ENCODE measurements around the gene BRD7. TPM values are rescaled to one million over a fixed set of nuclear protein-coding genes. Genes with fewer than 3 reads are reported as not detected.

BRD7 gene
- total and polyA plus RNA-seq, 2 of the 4 experiments (the other 2 are of a cell fraction), result 24.8 to 29.9 TPM

GRCh38 chr16:50296807-50297206, 72.0 kb downstream of the BRD7 start (continued):
- no peak for TF ChIP-seq RCOR1 (IDR thresholded peaks at IDR 0.05; ENCODE audit: insufficient replicate concordance, low read length)
- TF ChIP-seq BHLHE40 (IDR thresholded peaks at IDR 0.05; ENCODE audit: low read depth, low read length), result no peak
- TF ChIP-seq CEBPB (IDR thresholded peaks at IDR 0.05; ENCODE audit: low read depth, low read length), result no peak
- TF ChIP-seq MAFK (IDR thresholded peaks at IDR 0.05; ENCODE audit: low read depth, low read length), result no peak

GRCh38 chr16:50295541-50296132, 73.2 kb downstream of the BRD7 start:
- H4K91ac ChIP-seq (ENCODE audit: insufficient read depth, low read depth, low read length), result no peak overlapping the region

More at GRCh38 chr16:50295541-50296132, 73.2 kb downstream of the BRD7 start:
- no peak overlapping the region for H2AK5ac ChIP-seq (ENCODE audit: low read depth, low read length)
- dilution Hi-C loops (cut with HindIII; ENCODE audit: low sequenced_read_pairs, unreplicated experiment) (no loop called here), intact Hi-C loops (cut with micrococcal nuclease) (no loop called here), in situ Hi-C loops (cut with MboI; ENCODE audit: low sequenced_read_pairs) (no loop called here)
- ATAC-seq (ENCODE audit: low read depth) (no peak), DNase-seq (no peak)
- no peak overlapping the region for H3K23ac ChIP-seq (ENCODE audit: low read depth, low read length)
- no peaks in the 10 kb centered on the region for H3K9me3 ChIP-seq (ENCODE audit: control insufficient read depth, insufficient read depth, low read length)
- H3K9ac ChIP-seq (ENCODE audit: low read depth, low read length), result no peak overlapping the region
- H3K4me2 ChIP-seq (ENCODE audit: low read depth, low read length), result no peak overlapping the region
- POLR2A ChIA-PET (ENCODE audit: unreplicated experiment), result no interaction called here
- peaks cover 7% of the 10 kb centered on the region; the same call in 1 of the 2 replicates for H3K36me3 ChIP-seq (ENCODE audit: control insufficient read depth, insufficient read depth, low read length)
- no peaks in the 10 kb centered on the region for H4K20me1 ChIP-seq (ENCODE audit: insufficient read depth, low read length)
- no peak overlapping the region for H2BK5ac ChIP-seq (ENCODE audit: low read depth, low read length, poor library complexity, severe bottlenecking)
- no peak overlapping the region for H2BK15ac ChIP-seq (ENCODE audit: low read depth, low read length)
- no peak overlapping the region for H3K56ac ChIP-seq (ENCODE audit: extremely low read depth, insufficient read depth, low read length)
- CTCF ChIA-PET, result no interaction called here
- H3K14ac ChIP-seq (replicated peaks; ENCODE audit: low read depth, low read length), result no peak overlapping the region
- no peak overlapping the region for H2BK20ac ChIP-seq (ENCODE audit: low read depth, low read length)
- no peak overlapping the region for H2AK9ac ChIP-seq (replicated peaks; ENCODE audit: low read depth, low read length, poor library complexity)
- WGBS, 2 experiments (ENCODE audit: extremely low coverage in 2 of 2, insufficient read length in 1 of 2), result 96% methylated on average over 4 of the region's 7 CpGs; no CpG with 5 or more reads in 1 of the 2 experiments
- H3K79me1 ChIP-seq (ENCODE audit: low read depth in 1 of 2, low read length in 2 of 2), result no peaks in the 10 kb centered on the region
- no peak overlapping the region for H3K4me3 ChIP-seq (ENCODE audit: insufficient read depth, low read depth, low read length)
- no peak overlapping the region for H3K4ac ChIP-seq (ENCODE audit: low read depth, low read length)
- H4K8ac ChIP-seq (ENCODE audit: low read depth in 2 of 2, low read length in 2 of 2), result no peak overlapping the region
- H3K27me3 ChIP-seq (ENCODE audit: control insufficient read depth, insufficient read depth, low read length), result no peaks in the 10 kb centered on the region
- H3K4me1 ChIP-seq (ENCODE audit: control insufficient read depth, insufficient read depth, low read length), result peaks cover 2% of the 10 kb centered on the region
- BruUV-seq (replicated peaks), result no TSS peak
- no peak overlapping the region for H3K18ac ChIP-seq (ENCODE audit: low read depth, low read length)
- H2AFZ ChIP-seq (replicated peaks; ENCODE audit: low read length, poor library complexity), result no peak overlapping the region
- H4K5ac ChIP-seq (ENCODE audit: low read depth, low read length), result no peak overlapping the region
- no peak overlapping the region for H3K27ac ChIP-seq (ENCODE audit: insufficient read depth, low read length)
- H3K9me1 ChIP-seq (ENCODE audit: insufficient read depth, low read length), result 0 out of 2 replicates have a peak, but pooled peaks cover 5% of the 10 kb centered on the region
- no peak overlapping the region for H2BK120ac ChIP-seq (ENCODE audit: low read depth, low read length)
- no peak for TF ChIP-seq CEBPB (IDR thresholded peaks at IDR 0.05; ENCODE audit: low read depth, low read length)
- TF ChIP-seq CTCF (conservative IDR thresholded peaks at IDR 0.05; ENCODE audit: low read depth, low read length), result no peak
- TF ChIP-seq USF2 (IDR thresholded peaks at IDR 0.05; ENCODE audit: low read depth, low read length), result no peak
- no peak for TF ChIP-seq FOS (IDR thresholded peaks at IDR 0.05; ENCODE audit: low read depth, low read length)
- no peak for TF ChIP-seq POLR2A (IDR thresholded peaks at IDR 0.05; ENCODE audit: low read depth, low read length)
- TF ChIP-seq NFE2L2 (IDR thresholded peaks at IDR 0.05; ENCODE audit: low read depth, low read length), result no peak
- TF ChIP-seq MAZ (IDR thresholded peaks at IDR 0.05; ENCODE audit: borderline replicate concordance, low read depth, low read length), result no peak
- no peak for TF ChIP-seq CHD1 (IDR thresholded peaks at IDR 0.05; ENCODE audit: low read depth, low read length)

All from IMR-90 (cell line).